Esophagus muscularis mucosa (tissue), 4 donors: Measurements from ENCODE around the gene MPIG6B. TPM values are rescaled to one million over a fixed set of nuclear protein-coding genes. Genes with fewer than 3 reads are reported as not detected.
A peak's percentile ranks its signal among the peaks of the same experiment; 100 is the strongest.

Experiments used
- DNase-seq: peaks from one replicate; pipeline ENCODE4 v3.0.0-alpha.2; 2017; ENCODE audit errors: extremely low spot score
- H3K27ac ChIP-seq, 4 donors: fragments of 200-600 bp; sonication (generic); replicated peaks in 1 of 4; 1 replicate in 3 of 4; 2 replicates in 1 of 4; pipeline ENCODE4 v1.5.1; 2016 to 2019; ENCODE audit warnings: mild to moderate bottlenecking in 1 of 4
- H3K27me3 ChIP-seq, 4 donors: fragments of 200-600 bp; sonication (generic); one replicate each; pipeline versions ENCODE4 v1.5.1 to v1.6.0; 2016 to 2019
- H3K36me3 ChIP-seq, 4 donors: fragments of 200-600 bp; sonication (generic); one replicate each; pipeline ENCODE4 v1.5.1; 2016 to 2019
- H3K4me1 ChIP-seq, 4 donors: fragments of 200-600 bp; sonication (generic); one replicate each; pipeline ENCODE4 v1.5.1; 2016 to 2019
- H3K4me3 ChIP-seq, 4 donors: fragments of 200-600 bp; sonication (generic); 1 replicate in 2 of 4; 2 replicates in 2 of 4; pipeline ENCODE4 v1.5.1; 2016 to 2019; ENCODE audit warnings: mild to moderate bottlenecking in 4 of 4, moderate library complexity in 1 of 4
- H3K9me3 ChIP-seq, 4 donors: fragments of 200-600 bp; sonication (generic); 1 replicate in 3 of 4; 2 replicates in 1 of 4; pipeline ENCODE4 v1.5.1; 2016 to 2019
- EP300 ChIP-seq: sonication (generic); formaldehyde crosslinking; IDR thresholded peaks from one replicate; pipeline ENCODE4 v1.6.1; 2017; ENCODE audit warnings: antibody characterized with exemption
- POLR2A ChIP-seq: fragments of 450-650 bp; IDR thresholded peaks from one replicate; pipeline ENCODE4 v1.6.1; 2017; ENCODE audit warnings: antibody characterized with exemption, moderate library complexity, mild to moderate bottlenecking, low read depth
- POLR2AphosphoS5 ChIP-seq, 2 donors: sonication (generic); formaldehyde crosslinking; IDR thresholded peaks; one replicate each; pipeline ENCODE4 v1.6.1; 2017; ENCODE audit warnings: antibody characterized with exemption in 2 of 2
- WGBS: methylation state at CpG from one replicate; pipeline ENCODE4 v1.1.5; 2018; 5-methylcytosine and 5-hydroxymethylcytosine counted together
- intact Hi-C: fragments of 100-400 bp; cut with DNase I; formaldehyde crosslinking; loops from one replicate; pipeline ENCODE4 v1.15.1; 2023
- total RNA-seq, 4 donors: library from RNA; depleted of rRNA; stranded (reverse); fragments of >200 nt; gene quantifications; one replicate each; pipeline versions ENCODE4 v1.1.0 to v1.2.1, GENCODE V29; 2016
- TF ChIP-seq, protein P1 (sequence below), 3 experiments: fragments of 200-600 bp in 2 of 3; fragments of 450-650 bp in 1 of 3; sonication (generic) in 2 of 3; IDR thresholded peaks; one replicate each; pipeline ENCODE4 v1.5.1; 2017 to 2019; ENCODE audit warnings: antibody characterized with exemption in 3 of 3, mild to moderate bottlenecking in 2 of 3, moderate library complexity in 1 of 3

MPIG6B gene
- total RNA-seq, 4 donors from 2014 or later, result not detected

DNA sequence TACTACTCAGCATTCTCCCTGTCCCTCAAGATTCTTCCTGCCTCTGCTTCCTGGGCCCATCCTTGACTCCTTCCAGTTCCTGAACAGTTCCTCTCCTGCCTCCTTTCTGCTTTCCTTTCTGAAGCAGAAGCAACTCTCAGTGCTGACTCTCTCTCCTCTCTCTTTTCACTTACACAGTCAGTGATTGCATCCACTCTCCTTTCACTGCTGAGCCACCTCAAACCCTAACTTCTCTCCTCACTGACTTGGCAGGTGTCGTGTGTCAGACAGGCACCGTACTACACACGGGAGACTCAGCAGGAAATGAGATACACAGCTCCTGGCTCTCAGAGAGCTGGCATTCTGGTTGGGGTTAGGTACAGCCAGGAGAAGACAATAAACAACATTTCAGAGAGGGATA, 25.6 kb upstream of the MPIG6B start:
- peaks cover 50 to 84% (median 68%) of the 10 kb centered on the region in 4 donors for H3K36me3 ChIP-seq
- H3K4me3 ChIP-seq, result no peak overlapping the region
- no peaks in the 10 kb centered on the region for H3K27me3 ChIP-seq
- intact Hi-C loops, result no loop called here
- H3K27ac ChIP-seq, result no peak overlapping the region
- 30% methylated on average over 3 of the region's 3 CpGs for WGBS
- H3K9me3 ChIP-seq, result no peaks in the 10 kb centered on the region
- TF ChIP-seq EP300 (no peak), POLR2AphosphoS5 (IDR thresholded peaks at IDR 0.05) (no peak), POLR2A (no peak)
- H3K4me1 ChIP-seq, result peaks cover 17 to 43% (median 25%) of the 10 kb centered on the region in 4 donors
- no peak for DNase-seq

DNA sequence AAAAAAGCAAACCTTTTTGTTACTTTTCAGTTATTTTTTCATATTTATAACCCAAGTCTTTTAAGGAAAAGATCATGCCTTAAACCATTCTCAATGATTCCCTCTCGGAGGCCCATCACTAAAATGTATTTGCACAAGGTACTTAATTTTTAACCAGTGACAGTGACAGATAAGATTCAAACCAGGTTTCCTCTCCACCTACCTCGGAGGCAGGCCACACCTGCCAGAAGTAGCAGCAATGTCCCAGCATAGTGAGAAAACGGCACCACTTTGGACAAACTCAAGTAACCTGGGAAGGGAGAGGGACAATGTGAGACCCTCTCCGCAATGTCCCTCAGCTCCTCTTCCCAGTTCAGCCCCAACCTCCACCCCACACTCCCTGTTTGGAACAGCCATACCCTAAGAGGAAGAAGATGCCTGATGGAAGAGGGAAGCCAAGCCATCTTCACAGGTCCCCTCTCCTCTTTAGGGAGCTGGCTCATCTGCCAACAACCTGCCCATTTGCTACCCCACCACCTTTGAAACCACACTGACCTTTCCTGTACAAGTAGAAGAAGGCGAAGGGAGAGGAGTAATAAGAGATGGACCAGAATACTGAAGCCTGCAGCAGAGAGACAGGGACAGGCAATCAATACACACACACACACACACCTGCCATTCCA, 22.3 kb upstream of the MPIG6B start:
- intact Hi-C loops, result no loop called here
- Histone ChIP-seq H3K4me3 (peak overlapping the region in 1 of 4 donors; percentile 81), H3K9me3 (no peaks in the 10 kb centered on the region), H3K36me3 (peaks cover 23 to 51% (median 35%) of the 10 kb centered on the region in 4 donors), H3K27me3 (no peaks in the 10 kb centered on the region), H3K4me1 (peaks cover 21 to 49% (median 32%) of the 10 kb centered on the region in 4 donors), H3K27ac (peak overlapping the region in 2 of 4 donors; percentile 19 to 90)
- WGBS, result 91% methylated on average over 5 of the region's 5 CpGs
- TF ChIP-seq EP300 (no peak), POLR2AphosphoS5 (IDR thresholded peaks at IDR 0.05) (no peak), POLR2A (no peak)
- TF ChIP-seq, protein P1, sequence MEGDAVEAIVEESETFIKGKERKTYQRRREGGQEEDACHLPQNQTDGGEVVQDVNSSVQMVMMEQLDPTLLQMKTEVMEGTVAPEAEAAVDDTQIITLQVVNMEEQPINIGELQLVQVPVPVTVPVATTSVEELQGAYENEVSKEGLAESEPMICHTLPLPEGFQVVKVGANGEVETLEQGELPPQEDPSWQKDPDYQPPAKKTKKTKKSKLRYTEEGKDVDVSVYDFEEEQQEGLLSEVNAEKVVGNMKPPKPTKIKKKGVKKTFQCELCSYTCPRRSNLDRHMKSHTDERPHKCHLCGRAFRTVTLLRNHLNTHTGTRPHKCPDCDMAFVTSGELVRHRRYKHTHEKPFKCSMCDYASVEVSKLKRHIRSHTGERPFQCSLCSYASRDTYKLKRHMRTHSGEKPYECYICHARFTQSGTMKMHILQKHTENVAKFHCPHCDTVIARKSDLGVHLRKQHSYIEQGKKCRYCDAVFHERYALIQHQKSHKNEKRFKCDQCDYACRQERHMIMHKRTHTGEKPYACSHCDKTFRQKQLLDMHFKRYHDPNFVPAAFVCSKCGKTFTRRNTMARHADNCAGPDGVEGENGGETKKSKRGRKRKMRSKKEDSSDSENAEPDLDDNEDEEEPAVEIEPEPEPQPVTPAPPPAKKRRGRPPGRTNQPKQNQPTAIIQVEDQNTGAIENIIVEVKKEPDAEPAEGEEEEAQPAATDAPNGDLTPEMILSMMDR (IDR thresholded peaks at IDR 0.05), result no peak
- no peak for DNase-seq

DNA sequence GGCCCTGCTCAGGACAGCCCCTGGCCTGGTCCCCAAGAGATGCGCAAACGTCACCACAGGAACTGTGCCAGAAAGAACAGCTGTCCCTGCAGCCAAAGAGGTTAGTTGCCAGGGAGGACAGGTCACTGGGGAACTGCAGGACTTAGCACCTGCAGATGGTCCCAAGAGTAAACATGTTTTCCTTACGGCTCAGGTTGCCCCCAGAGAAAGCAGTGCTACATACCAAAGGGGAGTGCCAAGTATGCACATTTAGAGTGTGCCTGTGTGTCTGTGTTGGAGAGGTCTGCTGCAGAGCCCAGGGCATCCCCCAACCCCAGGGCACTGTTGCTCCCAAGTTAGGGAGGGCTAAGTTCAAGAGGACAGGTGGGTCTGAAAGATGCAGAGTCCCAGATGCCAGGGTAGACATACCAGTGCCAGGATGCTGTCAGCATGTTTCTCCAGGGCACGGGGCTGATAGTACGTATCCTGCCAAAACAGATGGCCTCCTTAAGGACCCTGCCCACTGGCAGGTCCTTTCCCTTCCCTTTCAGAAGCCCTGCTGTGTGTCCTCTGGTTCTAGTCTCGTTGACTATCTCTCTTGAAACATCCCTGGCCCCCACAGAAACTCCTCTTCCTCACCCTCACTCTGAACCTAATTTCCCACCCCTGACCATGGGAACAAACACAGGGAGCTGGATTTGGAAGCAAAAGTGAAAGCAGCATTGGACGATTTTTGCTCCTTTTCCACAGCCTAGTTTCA, 21.3 kb upstream of the MPIG6B start:
- Histone ChIP-seq H3K4me1 (peaks cover 21 to 49% (median 32%) of the 10 kb centered on the region in 4 donors), H3K27me3 (no peaks in the 10 kb centered on the region), H3K27ac (peak overlapping the region; percentile 90 to 99 (median 97)), H3K9me3 (no peaks in the 10 kb centered on the region), H3K36me3 (peaks cover 13 to 41% (median 25%) of the 10 kb centered on the region in 4 donors), H3K4me3 (peak overlapping the region; percentile 64 to 86 (median 80))
- no peak for DNase-seq
- WGBS, result 13% methylated on average over 7 of the region's 7 CpGs
- TF ChIP-seq, protein P1 (IDR thresholded peaks at IDR 0.05), result no peak
- TF ChIP-seq POLR2A (no peak), EP300 (no peak), POLR2AphosphoS5 (IDR thresholded peaks at IDR 0.05) (no peak)
- intact Hi-C loops, result no loop called here

DNA sequence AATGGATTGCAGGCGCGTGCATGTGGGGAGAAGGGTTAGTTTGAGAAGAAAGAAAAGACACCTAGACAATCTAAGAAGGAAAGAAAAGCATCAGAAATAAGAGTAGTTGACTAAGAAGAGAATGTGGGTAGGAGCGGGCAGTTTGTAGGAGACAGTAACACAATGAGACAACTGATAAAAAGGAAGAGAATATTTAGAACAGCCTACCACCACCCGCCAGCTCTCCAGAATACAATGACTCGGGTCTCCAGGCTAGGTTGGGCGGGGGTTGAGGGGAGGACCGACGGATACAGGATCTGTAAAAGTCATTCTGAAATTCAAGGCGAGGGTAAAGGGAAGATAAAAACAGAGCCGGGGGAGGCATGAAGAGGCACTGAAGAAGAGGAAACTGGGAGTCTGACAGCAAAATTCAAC, 20.8 kb upstream of the MPIG6B start:
- intact Hi-C loops, result no loop called here
- peak overlapping the region; percentile 64 to 86 (median 80) for H3K4me3 ChIP-seq
- DNase-seq, result no peak
- no peaks in the 10 kb centered on the region for H3K27me3 ChIP-seq
- no peaks in the 10 kb centered on the region for H3K9me3 ChIP-seq
- WGBS, result under 1% methylated on average over 10 of the region's 10 CpGs
- TF ChIP-seq POLR2AphosphoS5 (IDR thresholded peaks at IDR 0.05) (no peak), EP300 (no peak), POLR2A (no peak)
- TF ChIP-seq, protein P1 (IDR thresholded peaks at IDR 0.05), result no peak
- H3K27ac ChIP-seq, result peak overlapping the region; percentile 90 to 99 (median 97)
- H3K4me1 ChIP-seq, result peaks cover 21 to 45% (median 32%) of the 10 kb centered on the region in 4 donors
- H3K36me3 ChIP-seq, result peaks cover 12 to 36% (median 22%) of the 10 kb centered on the region in 4 donors
